Measurements from ENCODE around the gene SCYL2.
A peak's percentile ranks its signal among the peaks of the same experiment; 100 is the strongest.

DNA sequence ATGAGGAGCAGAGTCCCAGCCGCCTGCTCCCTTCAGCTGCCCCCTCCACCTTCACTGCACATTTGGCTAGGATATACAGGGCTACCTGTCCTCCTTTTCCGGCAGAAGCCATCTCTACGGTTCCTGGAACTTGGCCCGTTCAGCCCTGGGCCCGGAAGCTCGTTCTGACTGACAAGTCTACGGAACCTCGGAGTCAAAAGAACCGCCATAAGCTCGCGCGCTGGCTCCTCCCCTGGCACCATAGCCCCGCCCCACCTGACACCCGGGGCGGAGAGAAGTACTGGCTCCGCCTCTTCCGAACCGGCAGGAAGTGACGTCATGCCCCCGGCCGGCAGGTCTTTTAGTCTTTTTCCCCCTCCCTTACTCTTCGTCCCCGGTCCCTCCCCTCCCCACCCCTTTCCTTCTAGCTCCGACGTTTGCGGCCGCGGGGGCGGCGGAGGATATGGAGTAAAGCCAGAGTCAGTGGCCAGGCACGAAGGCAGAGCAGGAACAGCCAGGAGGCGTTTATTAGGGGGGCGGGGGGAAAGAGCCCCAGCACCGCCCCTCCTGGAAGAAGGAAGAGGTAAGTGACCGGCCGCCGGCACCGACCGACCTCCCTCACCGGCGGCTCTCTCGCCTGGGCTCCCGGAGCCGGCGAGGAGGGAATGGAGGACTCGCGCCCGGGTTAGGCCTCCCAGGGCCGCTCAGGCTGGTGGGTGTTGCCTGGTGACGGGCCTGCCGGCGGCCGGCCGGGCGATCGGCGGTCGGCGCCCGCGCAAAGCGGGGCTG lies at the start of gene SCYL2, which contains the start of gene DEPDC4:
- TF ChIP-seq POLR2A (IDR thresholded peaks at IDR 0.05; ENCODE audit: low read length) (peak; percentile 79), GATA1 (IDR thresholded peaks at IDR 0.05; ENCODE audit: low read depth, low read length) (no peak)
